GM18511 (cell line): ENCODE data around the gene TARS3.
"Not testable (repeated sequence)": the region's sequence is repeated elsewhere in the genome, so short reads cannot be mapped to it uniquely, and the experiment has no call there.

ENCODE experiments used
- ATAC-seq: cut with Tn5 transposase; IDR thresholded peaks from one replicate; pipeline ENCODE4 v1.9.1; 2021; ENCODE audit warnings: mild to moderate bottlenecking, moderate library complexity; ENCODE audit not compliant: unreplicated experiment

The TARS3 gene

DNA sequence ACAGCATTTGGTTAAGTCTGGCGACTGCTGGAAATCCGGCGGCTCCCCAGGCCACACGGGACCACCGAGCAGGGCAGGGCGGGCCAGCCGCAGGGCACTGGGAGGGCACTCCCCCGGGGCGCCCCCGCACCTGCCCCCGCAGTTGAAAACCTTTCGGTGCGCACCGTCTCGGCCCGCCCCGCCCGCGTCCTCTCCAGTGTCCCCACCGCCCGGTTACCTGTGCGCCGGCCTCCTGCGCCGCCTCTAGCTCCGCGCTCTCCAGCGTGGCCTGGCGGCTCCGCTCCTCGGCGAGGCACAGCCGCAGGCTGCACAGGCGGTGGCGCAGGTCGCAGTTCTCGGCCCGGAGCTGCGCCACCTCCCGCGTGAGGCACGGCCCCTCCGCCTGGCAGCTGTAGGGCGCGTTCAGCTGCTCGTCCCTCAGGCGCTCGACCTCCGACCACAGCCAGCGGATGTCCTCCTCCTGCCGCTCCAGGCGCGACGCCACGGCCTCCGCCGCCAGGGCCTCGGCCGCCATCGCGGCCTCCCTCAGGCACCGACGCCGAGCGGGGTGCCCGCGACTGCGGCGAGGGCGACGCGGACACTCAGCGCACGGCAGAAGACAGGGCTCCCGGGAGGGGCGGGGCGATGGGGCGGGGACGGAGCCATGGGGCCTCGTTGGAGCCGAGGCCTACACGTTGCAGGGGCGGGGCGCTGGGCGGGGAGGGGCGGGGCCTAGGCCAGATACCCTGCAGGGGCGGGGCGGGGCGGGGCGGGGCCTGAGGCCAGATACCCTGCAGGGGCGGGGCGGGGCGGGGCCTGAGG, at the start of gene TARS3:
TARS3 (minus strand) TSS at position 600 of the 801 bp plus-strand sequence; CDS start at position 514, 86 bp downstream.
- peak; percentile 87 for ATAC-seq

GRCh38 chr15:101773496-101774100, 49.3 kb upstream of the TARS3 start:
- ATAC-seq, result no peak

DNA sequence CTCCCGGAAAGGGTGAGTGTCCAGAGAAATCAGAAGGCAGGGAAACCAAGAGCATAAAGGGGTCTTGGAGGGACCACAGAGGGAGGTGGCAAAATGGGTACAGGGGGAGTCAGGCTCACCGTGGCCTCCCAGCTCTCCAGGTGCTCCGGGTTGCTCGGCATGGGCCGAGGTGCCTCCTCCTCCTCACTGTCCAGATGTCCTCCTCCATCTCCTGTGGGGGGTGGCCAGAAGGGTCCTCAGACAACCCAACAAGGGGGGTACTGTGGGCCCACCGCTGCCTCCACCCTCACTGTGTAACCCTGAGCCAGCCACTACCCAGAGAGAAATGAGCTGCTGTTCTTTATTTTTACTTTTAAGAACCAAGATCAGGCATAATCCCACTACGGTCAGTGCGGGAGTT, 48.6 kb upstream of the TARS3 start:
- no peak for ATAC-seq

DNA sequence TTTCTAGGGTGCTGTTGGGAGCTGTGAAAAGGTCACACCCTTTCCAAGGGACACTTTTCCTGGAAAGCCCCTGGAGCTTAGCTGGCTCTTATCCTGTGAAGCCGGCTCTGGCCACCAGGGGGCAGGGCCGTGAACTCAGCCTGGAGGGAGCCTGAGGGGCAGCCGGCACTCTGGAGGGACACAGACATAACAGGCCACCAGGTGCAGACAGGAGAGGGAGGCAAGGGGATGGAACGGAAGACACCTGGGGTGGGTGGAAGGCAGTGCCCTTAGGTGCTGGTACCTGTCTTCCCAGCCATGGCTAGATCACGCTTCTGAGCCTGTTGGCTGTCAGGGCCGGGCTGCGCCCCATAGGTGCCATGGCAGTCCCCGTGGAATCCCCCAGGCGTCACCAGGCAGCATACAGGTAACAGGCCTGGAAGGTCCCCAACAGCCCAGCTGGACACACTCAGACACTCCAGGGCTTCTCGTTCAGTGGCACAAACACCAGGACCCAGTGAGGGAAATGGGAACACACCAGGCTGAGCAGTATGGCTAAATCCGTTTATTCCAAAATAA, 42.9 kb upstream of the TARS3 start:
- ATAC-seq, result not testable (repeated sequence)

DNA sequence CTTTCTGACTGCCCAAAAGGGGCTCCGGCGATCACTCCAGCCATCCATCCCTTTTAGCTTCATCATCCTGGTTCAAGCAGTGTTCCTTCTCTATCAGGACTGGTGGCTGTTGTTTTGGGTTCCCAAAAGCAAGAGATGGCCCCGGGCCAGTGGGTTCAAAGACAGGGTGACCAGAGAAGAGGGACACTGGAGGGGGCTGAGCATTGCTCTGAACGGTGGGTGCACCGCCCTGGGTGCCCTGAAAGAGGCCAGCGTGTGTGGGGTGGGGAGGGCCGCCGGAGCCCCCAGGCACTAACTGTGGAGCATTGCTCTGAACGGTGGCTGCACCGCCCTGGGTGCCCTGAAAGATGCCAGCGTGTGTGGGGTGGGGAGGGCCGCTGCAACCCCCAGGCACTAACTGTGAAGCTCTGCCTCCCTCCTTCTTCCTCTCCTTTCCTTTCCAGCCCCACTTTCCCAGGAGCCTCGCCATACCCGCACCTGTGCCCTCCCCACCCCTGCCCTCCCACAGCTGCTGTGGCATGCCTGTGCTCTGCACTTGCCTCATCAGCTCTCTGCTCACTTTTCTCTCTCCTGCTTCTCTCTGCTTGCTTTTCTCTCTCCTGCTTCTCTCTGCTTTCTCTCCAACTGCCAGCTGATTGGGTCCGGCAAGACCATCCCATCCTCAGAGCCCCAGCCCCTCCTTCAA, 41.6 kb upstream of the TARS3 start:
- ATAC-seq, result no peak

GRCh38 chr15:101765340-101765671, 41.0 kb upstream of the TARS3 start:
- not testable (repeated sequence) for ATAC-seq

DNA sequence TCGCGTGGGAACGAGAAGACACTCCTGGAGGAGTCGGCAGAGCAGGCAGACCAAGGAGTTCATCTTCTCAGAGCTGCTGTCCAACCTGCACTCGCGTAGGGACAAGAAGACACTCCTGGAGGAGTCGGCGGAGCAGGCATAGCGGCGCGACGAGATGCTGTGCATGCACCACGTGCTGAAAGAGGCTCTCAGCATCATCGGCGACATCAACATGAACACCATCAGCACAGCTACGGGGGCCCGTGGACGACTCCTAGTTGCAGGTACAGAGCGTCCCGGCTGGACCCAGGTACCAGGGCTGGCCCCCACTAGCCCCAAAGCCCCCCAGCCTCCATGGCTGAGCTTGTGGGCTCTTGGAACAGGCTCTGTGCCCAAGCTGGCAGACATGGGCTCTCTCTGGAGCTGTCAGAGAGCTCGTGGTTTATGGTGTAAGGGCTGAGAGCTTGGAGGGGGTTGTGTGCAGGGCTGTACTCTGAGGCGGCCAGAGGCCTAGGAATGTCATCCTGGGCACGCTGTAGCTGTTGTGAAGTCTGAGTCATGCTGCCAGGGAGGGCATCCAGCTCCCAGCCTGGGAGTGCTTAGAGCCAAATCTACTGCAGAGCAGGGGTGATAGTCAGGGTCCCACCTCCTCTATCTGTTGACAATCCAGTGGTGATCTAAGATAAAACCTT, 40.5 kb upstream of the TARS3 start:
- not testable (repeated sequence) for ATAC-seq

DNA sequence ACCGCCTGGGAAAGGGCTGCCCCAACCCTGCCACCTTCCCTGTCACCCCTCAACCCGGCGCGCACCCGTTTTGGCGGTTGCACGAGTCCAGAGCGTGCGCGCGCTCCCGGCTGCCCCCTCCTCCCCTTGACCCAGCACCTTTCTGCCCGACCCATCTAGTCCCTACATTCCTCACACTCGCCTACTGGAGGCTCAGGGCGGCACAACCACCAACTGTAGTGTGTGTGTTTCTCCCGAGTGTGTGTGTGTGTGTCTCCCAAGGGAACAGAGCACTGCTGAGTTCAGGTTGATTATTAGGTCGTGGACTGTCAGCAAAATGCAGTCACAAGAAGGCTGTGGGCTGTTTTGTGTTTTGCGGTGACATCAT, 22.4 kb upstream of the TARS3 start:
- peak; percentile 45 for ATAC-seq

GRCh38 chr15:101734837-101735236, 10.6 kb upstream of the TARS3 start:
- not testable (repeated sequence) for ATAC-seq

GRCh38 chr15:101733545-101733944, 9.3 kb upstream of the TARS3 start:
- ATAC-seq, result no peak

- ATAC-seq, result no peak
Observed at GRCh38 chr15:101732772-101733171, 8.5 kb upstream of the TARS3 start.

DNA sequence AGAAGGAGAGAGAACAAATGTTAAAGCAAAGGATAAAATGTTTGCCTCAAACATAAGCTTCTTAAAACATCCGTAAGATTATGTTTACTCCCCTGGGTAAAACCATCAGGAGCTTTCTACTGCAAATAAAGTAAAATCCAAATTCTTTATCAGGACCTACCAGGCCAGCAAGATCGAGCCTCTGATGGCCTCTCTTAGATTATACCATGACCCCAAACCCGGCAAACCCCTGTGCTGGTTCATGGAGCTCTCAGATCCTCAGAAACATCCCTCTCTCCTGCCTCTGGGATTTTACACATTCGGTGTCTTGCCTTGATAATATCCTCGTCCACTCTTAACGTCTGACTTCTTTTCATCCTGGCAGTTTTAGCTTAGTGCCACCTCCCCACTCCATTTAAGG, 7.5 kb upstream of the TARS3 start:
- no peak for ATAC-seq

DNA sequence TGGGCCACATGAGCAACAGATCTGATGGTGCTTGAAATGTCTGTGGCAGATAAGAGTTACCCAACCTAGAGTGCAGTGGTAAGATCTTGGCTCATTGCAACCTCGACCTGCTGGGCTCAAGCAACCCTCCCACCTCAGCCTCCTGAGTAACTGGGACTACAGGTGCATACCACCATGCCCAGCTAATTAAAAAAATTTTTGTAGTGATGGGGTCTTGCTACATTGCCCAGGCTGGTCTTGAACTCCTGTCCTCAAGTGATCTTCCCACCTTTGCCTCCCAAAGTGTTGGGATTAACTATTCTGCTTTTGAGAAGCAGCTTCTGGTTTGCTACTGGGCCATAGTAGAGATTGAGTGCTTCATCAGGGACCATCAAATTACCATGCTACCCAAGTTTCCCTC, 2.9 kb upstream of the TARS3 start:
- no peak for ATAC-seq

DNA sequence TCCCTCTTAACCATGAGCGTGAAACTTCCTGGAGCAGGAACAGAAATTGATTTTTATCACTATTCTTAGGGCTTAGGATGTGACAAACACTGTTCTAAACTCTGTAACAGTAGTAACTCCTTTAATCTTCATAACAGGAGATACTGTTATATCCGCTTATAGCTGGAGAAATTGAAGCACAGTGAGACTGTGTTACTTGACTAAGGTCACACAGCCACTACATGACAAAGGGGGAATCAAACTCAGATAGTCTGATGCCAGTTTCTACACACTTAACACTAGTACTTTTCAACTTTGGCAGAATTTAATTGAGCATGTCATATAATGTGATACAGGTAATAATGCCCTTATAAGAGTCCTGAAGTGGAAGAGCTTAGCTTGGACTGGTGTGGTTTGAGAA, 800 bp upstream of the TARS3 start:
- ATAC-seq, result no peak

DNA sequence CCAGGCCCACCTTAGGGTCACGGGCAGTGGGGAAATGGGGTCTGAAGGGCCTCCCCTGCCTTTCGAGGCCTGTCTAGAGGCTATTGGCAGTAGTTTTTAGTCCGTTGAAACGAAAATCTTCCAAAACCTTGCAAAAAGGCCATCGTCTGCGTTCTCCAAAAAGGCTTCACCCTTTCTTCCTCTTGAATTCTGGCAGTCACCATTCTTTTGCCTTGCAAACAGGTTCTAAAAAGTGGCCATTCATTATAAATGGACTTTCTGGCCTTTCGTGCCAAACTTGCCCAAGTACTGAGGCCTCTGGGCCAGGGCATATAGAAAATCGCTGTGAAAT, 367 bp upstream of the TARS3 start:
- no peak for ATAC-seq

DNA sequence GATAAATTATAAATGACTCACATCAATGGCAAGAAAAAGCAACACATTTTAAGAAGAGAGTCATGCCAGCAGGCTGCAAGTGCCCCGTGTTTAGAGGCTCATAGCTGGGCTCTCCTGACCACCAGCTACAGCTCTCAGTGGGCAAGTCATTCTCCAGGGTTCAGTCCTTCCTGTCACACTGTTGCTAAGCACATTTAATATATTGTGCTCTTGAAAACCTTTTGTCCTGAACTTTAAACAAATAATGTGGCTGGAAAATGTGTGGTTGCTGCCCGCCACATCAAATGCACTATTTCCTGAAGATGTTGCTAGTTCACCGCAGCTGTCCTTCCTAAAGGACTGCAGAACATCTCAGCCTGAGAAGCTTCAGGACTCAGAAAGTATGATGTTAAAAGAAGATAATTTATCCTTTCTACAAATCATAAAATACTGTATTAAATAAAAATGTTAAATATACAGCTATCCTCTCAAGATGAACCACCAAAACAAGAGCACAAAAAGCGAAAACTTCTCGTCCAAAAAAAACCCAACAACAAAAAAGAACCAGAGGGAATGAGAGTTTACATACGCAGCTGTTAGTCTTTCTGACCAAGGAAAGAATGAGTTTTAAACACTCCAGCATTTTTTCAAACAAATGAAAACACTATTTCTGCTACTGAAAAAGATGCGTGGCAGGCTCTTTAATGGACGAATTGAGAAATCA, 951 bp downstream of the TARS3 start:
- ATAC-seq, result peak; percentile 40

DNA sequence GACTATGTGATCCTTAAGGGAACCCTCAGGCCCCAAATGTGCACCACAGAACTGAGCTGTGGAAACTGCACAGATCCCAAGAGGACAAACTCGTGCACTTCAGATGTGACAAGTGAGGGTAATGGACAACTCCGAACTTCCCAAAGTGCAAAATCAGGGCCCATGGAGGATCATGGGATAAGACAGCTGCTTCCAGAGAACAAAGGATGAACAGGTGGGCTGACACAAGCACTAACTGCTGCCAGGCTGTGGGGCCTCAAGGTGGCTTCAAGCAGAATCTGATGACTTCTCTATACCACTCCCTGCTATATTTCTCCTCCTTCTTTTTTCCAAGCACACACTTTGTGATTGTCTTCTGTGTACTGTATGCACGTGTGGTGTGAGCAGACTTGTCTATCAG, 5.4 kb downstream of the TARS3 start:
- no peak for ATAC-seq

- ATAC-seq, result no peak
Observed at GRCh38 chr15:101712078-101712477, 12.2 kb downstream of the TARS3 start.

- ATAC-seq, result no peak
Observed at GRCh38 chr15:101710806-101711205, 13.5 kb downstream of the TARS3 start.

DNA sequence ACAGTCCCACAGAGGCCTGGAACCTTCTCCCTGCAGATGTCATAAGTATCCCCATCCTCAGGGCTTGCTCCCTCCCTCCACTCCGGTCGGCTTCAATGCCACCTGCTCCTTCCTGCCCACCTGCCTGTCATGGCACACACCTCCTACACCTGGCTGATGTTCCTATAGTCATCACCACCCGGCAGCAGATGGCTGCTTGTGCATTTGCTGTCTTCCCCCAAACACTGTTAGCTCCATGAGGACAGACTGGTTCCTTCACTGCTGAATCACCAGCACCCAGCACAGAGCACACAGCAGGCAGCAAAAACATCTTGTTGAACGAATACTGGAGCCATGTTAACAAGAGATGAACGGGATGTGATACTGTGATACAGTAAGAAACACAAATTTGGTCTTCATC, 14.8 kb downstream of the TARS3 start:
- no peak for ATAC-seq

DNA sequence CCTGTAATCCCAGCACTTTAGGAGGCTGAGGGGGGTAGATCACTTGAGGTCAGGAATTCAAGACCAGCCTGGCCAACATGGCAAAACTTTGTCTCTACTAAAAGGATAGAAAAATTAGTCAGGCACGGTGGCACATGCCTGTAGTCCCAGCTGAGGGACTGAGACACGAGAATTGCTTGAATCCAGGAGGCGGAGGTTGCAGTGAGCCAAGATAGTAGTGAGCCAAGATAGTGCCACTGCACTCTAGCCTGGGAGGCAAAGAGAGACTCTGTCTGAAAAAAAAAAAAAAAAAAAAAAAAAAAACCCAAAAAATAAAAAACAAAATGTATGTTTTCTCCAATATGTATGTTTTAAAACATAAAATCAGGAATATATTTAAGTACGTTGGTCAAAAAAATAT, 16.3 kb downstream of the TARS3 start:
- no peak for ATAC-seq
